H1 (cell line): ENCODE measurements around the gene JDP2. TPM values are rescaled to one million over a fixed set of nuclear protein-coding genes. Genes with fewer than 3 reads are reported as not detected.

Experiments used
- CTCF ChIA-PET: fragments of 300-600 bp; sonication (Branson Sonifier 250); formaldehyde crosslinking; loops from one replicate; lab custom pipeline; 2021; ENCODE audit not compliant: partially characterized antibody; lab: Charles Lee
- POLR2A ChIA-PET: fragments of 300-600 bp; sonication (Branson Sonifier 250); formaldehyde crosslinking; loops from one replicate; lab custom pipeline; 2021; ENCODE audit warnings: inconsistent platforms; ENCODE audit not compliant: partially characterized antibody; lab: Charles Lee
- DNase-seq, 2 experiments: peaks; one replicate each; pipeline versions ENCODE4 v3.0.0 to v3.0.0-alpha.2; 2010 to 2022; ENCODE audit warnings: low spot score in 2 of 2, low read depth in 1 of 2, mixed read lengths in 1 of 2
- FAIRE-seq: peaks from 2 replicates; lab custom pipeline; 2011; peaks lifted over from hg19 to GRCh38; lab: Jason Lieb, UNC
- H2AFZ ChIP-seq: 2 replicates; pipeline ENCODE4 v1.8.1; 2012; ENCODE audit warnings: low read length, inconsistent platforms
- H2AK5ac ChIP-seq: 2 replicates; pipeline ENCODE4 v1.6.1; 2013; ENCODE audit warnings: low read depth, low read length
- H2BK120ac ChIP-seq: replicated peaks from 2 replicates; pipeline ENCODE3; 2013; ENCODE audit warnings: low read depth, low read length, inconsistent platforms
- H2BK12ac ChIP-seq: 2 replicates; pipeline ENCODE4 v1.6.1; 2013; ENCODE audit warnings: low read depth, low read length
- H2BK15ac ChIP-seq: 2 replicates; pipeline ENCODE4 v1.6.1; 2013; ENCODE audit warnings: low read length
- H2BK20ac ChIP-seq: 2 replicates; pipeline ENCODE4 v1.6.1; 2013; ENCODE audit warnings: low read length
- H2BK5ac ChIP-seq: 2 replicates; pipeline ENCODE4 v1.6.1; 2013; ENCODE audit warnings: low read depth, low read length
- H3K14ac ChIP-seq: 2 replicates; pipeline ENCODE4 v1.6.1; 2013; ENCODE audit warnings: inconsistent platforms; ENCODE audit not compliant: insufficient read length
- H3K18ac ChIP-seq: 2 replicates; pipeline ENCODE4 v1.6.1; 2013; ENCODE audit warnings: low read length; ENCODE audit errors: extremely low read depth
- H3K23ac ChIP-seq: 2 replicates; pipeline ENCODE4 v1.6.1; 2013; ENCODE audit warnings: inconsistent platforms; ENCODE audit not compliant: insufficient read length
- H3K23me2 ChIP-seq: 2 replicates; pipeline ENCODE4 v1.6.1; 2013; ENCODE audit warnings: low read depth, low read length
- H3K27ac ChIP-seq: 2 replicates; pipeline ENCODE4 v1.6.1; 2011; ENCODE audit warnings: low read depth, low read length, inconsistent platforms
- H3K27me3 ChIP-seq, 4 experiments: replicated peaks in 1 of 4; 1 replicate in 1 of 4; 2 replicates in 3 of 4; pipeline versions ENCODE4 v1.6.1 to v1.8.1; 2011 to 2013; ENCODE audit warnings: low read length in 3 of 4, mild to moderate bottlenecking in 3 of 4, inconsistent platforms in 2 of 4, mixed read lengths in 2 of 4, moderate library complexity in 1 of 4; ENCODE audit not compliant: control insufficient read depth in 3 of 4, insufficient read depth in 3 of 4; ENCODE audit errors: extremely low read depth in 1 of 4
- H3K36me3 ChIP-seq, 4 experiments: 2 replicates each; pipeline versions ENCODE4 v1.6.1 to v1.8.1; 2011 to 2013; ENCODE audit warnings: mild to moderate bottlenecking in 4 of 4, low read length in 3 of 4, moderate library complexity in 2 of 4, control low read depth in 1 of 4, inconsistent platforms in 1 of 4; ENCODE audit not compliant: insufficient read depth in 4 of 4, control insufficient read depth in 2 of 4
- H3K4ac ChIP-seq: replicated peaks from 2 replicates; pipeline ENCODE3; 2013; ENCODE audit warnings: low read length, low read depth, mixed read lengths, inconsistent platforms; ENCODE audit not compliant: insufficient read length
- H3K4me1 ChIP-seq, 4 experiments: replicated peaks in 1 of 4; 1 replicate in 1 of 4; 2 replicates in 3 of 4; pipeline versions ENCODE4 v1.6.1 to v1.8.1; 2011 to 2013; ENCODE audit warnings: low read length in 3 of 4, inconsistent platforms in 2 of 4, mixed read lengths in 1 of 4; ENCODE audit not compliant: insufficient read depth in 4 of 4, control insufficient read depth in 3 of 4
- H3K4me2 ChIP-seq, 2 experiments: 2 replicates each; pipeline versions ENCODE4 v1.6.1 to v1.8.1; 2011 to 2013; ENCODE audit warnings: low read depth in 2 of 2, low read length in 2 of 2, control low read depth in 1 of 2, inconsistent platforms in 1 of 2, mild to moderate bottlenecking in 1 of 2; ENCODE audit not compliant: insufficient read depth in 1 of 2
- H3K4me3 ChIP-seq, 4 experiments: fragments of 200-600, 300-600 bp in 1 of 4; sonication (generic), shearing (Covaris generic), sonication (Bioruptor Twin) in 1 of 4; 2 replicates each; pipeline versions ENCODE4 v1.5.1 to v1.8.1; 2011 to 2016; ENCODE audit warnings: low read length in 4 of 4, low read depth in 3 of 4, control low read depth in 2 of 4, inconsistent platforms in 2 of 4, mild to moderate bottlenecking in 2 of 4, mixed read lengths in 1 of 4, moderate library complexity in 1 of 4; ENCODE audit not compliant: insufficient read depth in 2 of 4; ENCODE audit errors: extremely low read depth in 1 of 4
- H3K56ac ChIP-seq: replicated peaks from 2 replicates; pipeline ENCODE3; 2013; ENCODE audit warnings: low read depth, mild to moderate bottlenecking, mixed read lengths, low read length, inconsistent platforms; ENCODE audit not compliant: insufficient read length
- H3K79me1 ChIP-seq: 2 replicates; pipeline ENCODE4 v1.6.1; 2013; ENCODE audit warnings: low read depth, low read length, control low read depth
- H3K79me2 ChIP-seq, 2 experiments: 2 replicates each; pipeline versions ENCODE4 v1.6.1 to v1.8.1; 2012 to 2013; ENCODE audit warnings: low read length in 2 of 2, mild to moderate bottlenecking in 2 of 2, inconsistent platforms in 1 of 2; ENCODE audit not compliant: insufficient read depth in 2 of 2, control insufficient read depth in 1 of 2
- H3K9ac ChIP-seq, 4 experiments: replicated peaks in 1 of 4; 1 replicate in 1 of 4; 2 replicates in 3 of 4; pipeline versions ENCODE4 v1.6.1 to v1.8.1; 2011 to 2013; ENCODE audit warnings: low read depth in 3 of 4, low read length in 3 of 4, control low read depth in 2 of 4, mild to moderate bottlenecking in 2 of 4, moderate library complexity in 2 of 4, inconsistent platforms in 1 of 4; ENCODE audit errors: extremely low read depth in 1 of 4
- H3K9me3 ChIP-seq, 2 experiments: 2 replicates each; pipeline versions ENCODE4 v1.6.1 to v1.8.1; 2012 to 2013; ENCODE audit warnings: mild to moderate bottlenecking in 2 of 2, moderate library complexity in 2 of 2, control low read depth in 1 of 2, inconsistent platforms in 1 of 2, low read depth in 1 of 2, low read length in 1 of 2, mixed read lengths in 1 of 2; ENCODE audit not compliant: insufficient read depth in 2 of 2
- H4K20me1 ChIP-seq, 2 experiments: replicated peaks in 1 of 2; 2 replicates each; pipeline versions ENCODE3 to v1.8.1; 2011 to 2013; ENCODE audit warnings: inconsistent platforms in 2 of 2, low read length in 2 of 2, mild to moderate bottlenecking in 1 of 2; ENCODE audit not compliant: insufficient read depth in 2 of 2, control insufficient read depth in 1 of 2
- H4K5ac ChIP-seq: 2 replicates; pipeline ENCODE4 v1.6.1; 2013; ENCODE audit warnings: low read length, low read depth, mixed read lengths, inconsistent platforms; ENCODE audit not compliant: insufficient read length
- H4K8ac ChIP-seq: 2 replicates; pipeline ENCODE4 v1.8.0; 2013; ENCODE audit warnings: mild to moderate bottlenecking, moderate library complexity, low read length, inconsistent platforms; ENCODE audit not compliant: insufficient read depth; ENCODE audit errors: extremely low read depth
- H4K91ac ChIP-seq: replicated peaks from 2 replicates; pipeline ENCODE3; 2013; ENCODE audit warnings: low read length, mixed read lengths, inconsistent platforms; ENCODE audit not compliant: insufficient read length
- TCF12 ChIP-seq: IDR thresholded peaks from 2 replicates; pipeline ENCODE4 v1.6.1; 2011; ENCODE audit warnings: low read depth, mild to moderate bottlenecking, low read length
- WGBS, 2 experiments: shearing (Covaris generic) in 1 of 2; methylation state at CpG; one replicate each; pipeline versions ENCODE4 v1.1.6 to v1.1.7; 2013 to 2015; ENCODE audit warnings: low lambda C conversion rate in 2 of 2, mixed read lengths in 2 of 2, inconsistent platforms in 1 of 2, low coverage in 1 of 2, missing lambda C conversion rate in 1 of 2; ENCODE audit not compliant: insufficient replicate concordance in 2 of 2, insufficient coverage in 1 of 2, insufficient read length in 1 of 2; ENCODE audit errors: extremely low coverage in 1 of 2, missing lambda C conversion rate in 1 of 2; 5-methylcytosine and 5-hydroxymethylcytosine counted together
- polyA plus RNA-seq, 7 experiments: library from polyadenylated mRNA; depleted of rRNA in 3 of 7; stranded (reverse) in 5 of 7; unstranded in 2 of 7; fragments of >200 nt in 5 of 7; fragments of 200-250 nt in 2 of 7; gene quantifications; 1 replicate in 5 of 7; 2 replicates in 1 of 7; 4 replicates in 1 of 7; pipeline versions ENCODE4 v1.2.1 to v1.2.3, GENCODE V29; 2011 to 2013; ENCODE audit warnings: missing spikeins in 2 of 7, mixed read lengths in 2 of 7
- total RNA-seq: library from RNA; stranded (reverse); fragmentation: NEBNext Ultra II Directional; extraction: Animal tissue kit (Norgen Biotek cat#: 25700); gene quantifications from 2 replicates; pipeline ENCODE4 v1.2.1, GENCODE V29; 2021
- TF ChIP-seq, protein P1 (sequence below): IDR thresholded peaks from 2 replicates; pipeline ENCODE4 v1.6.1; 2012; ENCODE audit warnings: low read length, inconsistent platforms
- TF ChIP-seq, protein P2 (sequence below): IDR thresholded peaks from 2 replicates; pipeline ENCODE4 v1.6.1; 2012; ENCODE audit warnings: inconsistent platforms

Gene JDP2
- total and polyA plus RNA-seq, 2 of the 8 experiments (the other 6 are each of a cell fraction or from before 2014, with no cell fraction given), result 8.9 to 27.2 TPM

DNA sequence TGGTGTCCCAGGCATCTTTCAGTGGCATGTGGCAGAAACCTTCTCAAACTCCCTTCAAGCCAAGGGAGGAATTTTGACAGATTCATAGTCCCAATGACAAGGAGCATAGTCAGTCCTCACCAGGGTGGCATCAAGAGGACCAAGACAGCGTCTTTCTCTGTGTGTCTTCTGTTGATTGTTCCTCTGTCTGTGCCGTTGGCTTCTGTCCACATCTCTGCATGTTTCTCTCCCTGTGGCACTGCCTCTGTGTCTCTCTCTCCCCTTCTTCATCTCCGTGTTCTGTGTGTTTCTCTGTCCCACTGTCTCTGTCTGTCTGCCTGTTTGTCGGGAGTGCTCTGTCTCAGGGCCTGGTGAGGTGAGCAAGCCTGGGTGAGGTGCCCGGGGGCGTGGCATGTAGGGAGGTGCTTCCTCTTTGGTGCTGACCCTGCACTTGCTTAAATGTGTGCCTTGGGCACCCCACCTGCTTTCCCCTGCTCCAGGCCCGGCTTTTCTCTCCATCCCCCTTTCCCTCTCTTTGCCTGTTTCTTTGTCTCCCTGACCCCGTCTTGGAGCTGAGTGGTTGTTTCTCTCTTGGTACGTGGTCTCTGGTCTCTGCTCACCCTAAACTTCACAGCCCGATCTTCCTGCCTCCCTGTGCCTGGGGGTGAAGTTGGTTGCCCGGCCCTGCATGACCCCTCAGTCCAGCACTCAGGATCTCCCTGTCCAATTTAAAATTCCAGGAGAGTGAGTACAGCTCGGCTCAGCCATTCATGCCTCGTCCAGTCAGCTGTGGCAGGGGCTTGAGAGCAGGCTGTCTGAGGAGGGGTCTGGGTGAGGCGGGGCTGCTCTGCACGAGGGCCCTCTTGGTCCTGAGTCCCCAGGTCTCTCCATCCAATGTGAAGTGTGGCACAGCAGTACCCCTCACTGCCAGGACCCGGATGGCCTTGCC is 28.5 kb downstream of the JDP2 start:
- peaks cover 19 to 34% (median 30%) of the 10 kb centered on the region in 4 experiments for H3K4me1 ChIP-seq
- no peak overlapping the region for H3K56ac ChIP-seq
- H3K14ac ChIP-seq, result no peak overlapping the region
- no peak overlapping the region for H3K4ac ChIP-seq
- H3K4me3 ChIP-seq, result no peak overlapping the region
- H3K9me3 ChIP-seq, result no peaks in the 10 kb centered on the region
- H3K79me1 ChIP-seq, result peaks cover 5% of the 10 kb centered on the region; the same call in 1 of the 2 replicates
- H4K20me1 ChIP-seq, result no peaks in the 10 kb centered on the region
- H2BK20ac ChIP-seq, result peak overlapping the region; percentile 2; the same call in 1 of the 2 replicates
- 90% methylated on average over 13 of the region's 16 CpGs; no CpG with 5 or more reads in 1 of the 2 experiments for WGBS, 2 experiments
- FAIRE-seq (no peak), DNase-seq (no peak)
- H2AFZ ChIP-seq, result no peak overlapping the region
- ChIA-PET CTCF (interaction anchor here (0.8 to 5.4 kb wide), 9 partner anchors 9 to 152 kb away, joined by 3 to 44 read pairs (median 4); no protein-coding TSS in a partner anchor), POLR2A (interaction anchor here (0.7 to 1.1 kb wide), 4 partner anchors 10 to 405 kb away, joined by 3 read pairs; no protein-coding TSS in a partner anchor)
- H3K4me2 ChIP-seq, result no peak overlapping the region
- H2BK12ac ChIP-seq, result peak overlapping the region; percentile 72
- H2BK120ac ChIP-seq, result no peak overlapping the region
- peak overlapping the region; percentile 82 for H2AK5ac ChIP-seq
- peaks cover 0 to 3% (median 0%) of the 10 kb centered on the region in 4 experiments; a peak in 1 of 8 replicates for H3K36me3 ChIP-seq
- H3K18ac ChIP-seq, result peak overlapping the region; percentile 49
- H3K9ac ChIP-seq, result 0 out of 7 replicates have a peak overlapping the region, but pooled peaks of 1 of the 4 experiments have one; percentile 20
- H3K23me2 ChIP-seq, result no peaks in the 10 kb centered on the region
- H4K8ac ChIP-seq, result peak overlapping the region; percentile 58
- H4K91ac ChIP-seq, result peak overlapping the region; percentile 5
- H3K23ac ChIP-seq, result no peak overlapping the region
- TF ChIP-seq TCF12, result no peak
- TF ChIP-seq, protein P1, sequence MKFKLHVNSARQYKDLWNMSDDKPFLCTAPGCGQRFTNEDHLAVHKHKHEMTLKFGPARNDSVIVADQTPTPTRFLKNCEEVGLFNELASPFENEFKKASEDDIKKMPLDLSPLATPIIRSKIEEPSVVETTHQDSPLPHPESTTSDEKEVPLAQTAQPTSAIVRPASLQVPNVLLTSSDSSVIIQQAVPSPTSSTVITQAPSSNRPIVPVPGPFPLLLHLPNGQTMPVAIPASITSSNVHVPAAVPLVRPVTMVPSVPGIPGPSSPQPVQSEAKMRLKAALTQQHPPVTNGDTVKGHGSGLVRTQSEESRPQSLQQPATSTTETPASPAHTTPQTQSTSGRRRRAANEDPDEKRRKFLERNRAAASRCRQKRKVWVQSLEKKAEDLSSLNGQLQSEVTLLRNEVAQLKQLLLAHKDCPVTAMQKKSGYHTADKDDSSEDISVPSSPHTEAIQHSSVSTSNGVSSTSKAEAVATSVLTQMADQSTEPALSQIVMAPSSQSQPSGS, result no peak
- TF ChIP-seq, protein P2, sequence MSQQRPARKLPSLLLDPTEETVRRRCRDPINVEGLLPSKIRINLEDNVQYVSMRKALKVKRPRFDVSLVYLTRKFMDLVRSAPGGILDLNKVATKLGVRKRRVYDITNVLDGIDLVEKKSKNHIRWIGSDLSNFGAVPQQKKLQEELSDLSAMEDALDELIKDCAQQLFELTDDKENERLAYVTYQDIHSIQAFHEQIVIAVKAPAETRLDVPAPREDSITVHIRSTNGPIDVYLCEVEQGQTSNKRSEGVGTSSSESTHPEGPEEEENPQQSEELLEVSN, result 0 out of 2 replicates have a peak, but pooled peaks have one; percentile 16
- H3K27me3 ChIP-seq, result no peaks in the 10 kb centered on the region
- H3K27ac ChIP-seq, result no peak overlapping the region
- no peak overlapping the region for H4K5ac ChIP-seq
- H2BK5ac ChIP-seq, result peak overlapping the region; percentile 79
- H3K79me2 ChIP-seq, result peaks cover 0 to 43% of the 10 kb centered on the region in 2 experiments; a peak in 2 of 4 replicates
- H2BK15ac ChIP-seq, result peak overlapping the region; percentile 19; the same call in 1 of the 2 replicates
